Neuronal stem cell (in vitro differentiated cells): ENCODE data around the gene PITPNM3.

Source experiments
- DNase-seq: peaks from one replicate; pipeline ENCODE4 v3.0.0-alpha.2; 2013; ENCODE audit warnings: low spot score
- H2AFZ ChIP-seq: one replicate; pipeline ENCODE4 v1.6.1; 2013; ENCODE audit warnings: mild to moderate bottlenecking, low read length, inconsistent platforms
- H2AK5ac ChIP-seq: 2 replicates; pipeline ENCODE4 v1.6.1; 2013; ENCODE audit warnings: low read depth, mild to moderate bottlenecking, inconsistent platforms, low read length, moderate library complexity, mixed read lengths
- H2BK120ac ChIP-seq: 2 replicates; pipeline ENCODE4 v1.6.1; 2013; ENCODE audit warnings: low read depth, mild to moderate bottlenecking, inconsistent platforms, low read length, moderate library complexity, mixed read lengths
- H2BK12ac ChIP-seq: one replicate; pipeline ENCODE4 v1.6.1; 2013; ENCODE audit warnings: low read length, inconsistent platforms
- H2BK15ac ChIP-seq: 2 replicates; pipeline ENCODE4 v1.6.1; 2013; ENCODE audit warnings: mild to moderate bottlenecking, low read length, inconsistent platforms, mixed read lengths
- H2BK5ac ChIP-seq: one replicate; pipeline ENCODE4 v1.6.1; 2013; ENCODE audit warnings: inconsistent platforms, mild to moderate bottlenecking, low read length, moderate library complexity
- H3K14ac ChIP-seq: one replicate; pipeline ENCODE4 v1.6.1; 2013; ENCODE audit warnings: low read length, inconsistent platforms
- H3K18ac ChIP-seq: 2 replicates; pipeline ENCODE4 v1.6.1; 2013; ENCODE audit warnings: low read length, inconsistent platforms
- H3K23ac ChIP-seq: 2 replicates; pipeline ENCODE4 v1.6.1; 2013; ENCODE audit warnings: low read depth, mild to moderate bottlenecking, mixed read lengths, low read length, inconsistent platforms; ENCODE audit not compliant: poor library complexity
- H3K27ac ChIP-seq: replicated peaks from 3 replicates; pipeline ENCODE4 v1.5.1; 2013; ENCODE audit warnings: low read length, inconsistent platforms
- H3K27me3 ChIP-seq, 3 experiments: 2 replicates each; pipeline ENCODE4 v1.6.1; 2013; ENCODE audit warnings: low read length in 3 of 3, mild to moderate bottlenecking in 2 of 3, inconsistent platforms in 1 of 3, low read depth in 1 of 3, mixed read lengths in 1 of 3, moderate library complexity in 1 of 3; ENCODE audit not compliant: control insufficient read depth in 3 of 3, insufficient read depth in 3 of 3
- H3K36me3 ChIP-seq, 2 donors: replicated peaks in 1 of 2; 2 replicates each; pipeline ENCODE4 v1.6.1; 2013; ENCODE audit warnings: low read length in 2 of 2; ENCODE audit not compliant: control insufficient read depth in 2 of 2, insufficient read depth in 2 of 2
- H3K4ac ChIP-seq: 2 replicates; pipeline ENCODE4 v1.6.1; 2013; ENCODE audit warnings: inconsistent platforms, mild to moderate bottlenecking, low read length, moderate library complexity
- H3K4me1 ChIP-seq, 2 donors: 1 replicate in 1 of 2; 2 replicates in 1 of 2; pipeline ENCODE4 v1.6.1; 2013; ENCODE audit warnings: low read length in 2 of 2, low read depth in 1 of 2; ENCODE audit not compliant: control insufficient read depth in 2 of 2, insufficient read depth in 1 of 2
- H3K4me2 ChIP-seq: one replicate; pipeline ENCODE4 v1.6.1; 2013; ENCODE audit warnings: mild to moderate bottlenecking, low read length, inconsistent platforms; ENCODE audit not compliant: insufficient read depth, poor library complexity, severe bottlenecking
- H3K4me3 ChIP-seq, 2 donors: 2 replicates each; pipeline ENCODE4 v1.5.1; 2013; ENCODE audit warnings: low read length in 2 of 2, mild to moderate bottlenecking in 2 of 2, inconsistent platforms in 1 of 2, moderate library complexity in 1 of 2
- H3K79me1 ChIP-seq: one replicate; pipeline ENCODE4 v1.6.1; 2013; ENCODE audit warnings: low read depth, mild to moderate bottlenecking, inconsistent platforms, low read length, moderate library complexity
- H3K9ac ChIP-seq: one replicate; pipeline ENCODE4 v1.6.1; 2013; ENCODE audit warnings: mild to moderate bottlenecking, low read depth, low read length, inconsistent platforms; ENCODE audit not compliant: poor library complexity
- H3K9me3 ChIP-seq, 2 donors: replicated peaks in 1 of 2; 2 replicates each; pipeline versions ENCODE3 to v1.6.1; 2013; ENCODE audit warnings: low read length in 2 of 2, mild to moderate bottlenecking in 2 of 2, inconsistent platforms in 1 of 2, low read depth in 1 of 2, mixed read lengths in 1 of 2, moderate library complexity in 1 of 2; ENCODE audit not compliant: control insufficient read depth in 2 of 2, insufficient read depth in 1 of 2
- H4K8ac ChIP-seq: one replicate; pipeline ENCODE4 v1.6.1; 2013; ENCODE audit warnings: low read depth, mild to moderate bottlenecking, inconsistent platforms, low read length, moderate library complexity
- H4K91ac ChIP-seq: one replicate; pipeline ENCODE4 v1.6.1; 2013; ENCODE audit warnings: low read length, low read depth, mild to moderate bottlenecking, inconsistent platforms; ENCODE audit not compliant: poor library complexity
- WGBS, 2 donors: extraction: QIAGEN DNeasy Blood & Tissue Kit; methylation state at CpG; one replicate each; pipeline ENCODE4 v1.1.7; 2013; ENCODE audit warnings: missing lambda C conversion rate in 2 of 2, mixed read lengths in 1 of 2; ENCODE audit not compliant: insufficient read length in 2 of 2, insufficient replicate concordance in 1 of 2; ENCODE audit errors: extremely low coverage in 2 of 2; 5-methylcytosine and 5-hydroxymethylcytosine counted together

Gene PITPNM3

DNA sequence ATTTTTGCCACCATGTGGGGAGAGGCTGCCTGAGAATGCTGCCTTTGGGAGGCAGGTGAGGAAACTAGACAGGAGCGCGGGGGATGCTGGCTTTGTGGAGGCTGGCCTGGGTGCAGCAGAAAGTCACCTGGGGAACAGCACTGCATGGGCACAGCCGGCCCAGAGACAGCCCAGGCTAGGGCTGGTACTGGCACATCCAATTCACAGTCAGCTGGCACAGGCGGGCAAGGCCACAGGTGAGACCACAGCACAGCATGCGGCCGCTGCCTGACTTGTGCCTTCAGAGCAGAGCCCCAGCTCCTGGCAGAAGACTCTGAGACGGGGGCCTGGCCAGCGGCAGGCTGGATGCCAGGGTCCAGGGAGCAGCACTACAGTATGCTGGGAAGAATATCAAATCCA lies 16.6 kb upstream of the PITPNM3 start:
- WGBS, 2 donors: no CpG with 5 or more reads among the region's 8 CpGs
- peak overlapping the region; percentile 40 for H2AK5ac ChIP-seq
- peaks cover 11 to 36% of the 10 kb centered on the region in 2 donors for H3K36me3 ChIP-seq
- H3K27ac ChIP-seq: no peak overlapping the region
- peak overlapping the region; percentile 49 for H2BK120ac ChIP-seq
- peaks cover 0 to 13% of the 10 kb centered on the region in 2 donors for H3K9me3 ChIP-seq
- peak overlapping the region; percentile 79 for H2BK12ac ChIP-seq
- no peak overlapping the region for H2BK5ac ChIP-seq
- H3K4me3 ChIP-seq: no peak overlapping the region
- no peak overlapping the region for H3K4ac ChIP-seq
- no peak for DNase-seq
- no peak overlapping the region for H2AFZ ChIP-seq
- no peaks in the 10 kb centered on the region for H3K27me3 ChIP-seq
- peak overlapping the region; percentile 72 for H2BK15ac ChIP-seq
- peak overlapping the region; percentile 73 for H3K18ac ChIP-seq
- H3K4me2 ChIP-seq: no peak overlapping the region
- H3K79me1 ChIP-seq: no peaks in the 10 kb centered on the region
- no peak overlapping the region for H3K23ac ChIP-seq
- peaks cover 14 to 25% of the 10 kb centered on the region in 2 donors for H3K4me1 ChIP-seq
- no peak overlapping the region for H4K8ac ChIP-seq
- H4K91ac ChIP-seq: peak overlapping the region; percentile 35
- no peak overlapping the region for H3K9ac ChIP-seq
- peak overlapping the region; percentile 59 for H3K14ac ChIP-seq

DNA sequence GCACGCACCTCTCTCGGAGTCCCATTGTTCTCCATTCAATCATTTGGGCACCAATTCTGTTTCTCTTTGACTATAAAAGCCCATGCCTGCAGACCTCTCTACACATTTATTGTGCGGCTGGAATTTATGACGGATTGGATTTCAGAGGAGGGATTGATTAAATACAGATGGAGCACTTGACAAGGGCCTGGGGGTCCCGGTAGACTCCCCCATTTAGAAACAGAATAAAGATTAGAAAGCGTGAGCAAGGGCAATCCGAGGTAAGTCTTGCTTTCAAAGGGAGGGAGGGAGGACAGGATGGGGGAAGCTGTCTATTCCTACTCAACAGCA lies 15.1 kb upstream of the PITPNM3 start:
- Histone ChIP-seq H4K91ac (no peak overlapping the region), H2AFZ (no peak overlapping the region), H3K9ac (no peak overlapping the region), H3K4ac (no peak overlapping the region), H3K9me3 (no peaks in the 10 kb centered on the region), H2BK12ac (no peak overlapping the region), H2BK15ac (no peak overlapping the region), H3K27ac (no peak overlapping the region), H2BK5ac (no peak overlapping the region), H4K8ac (no peak overlapping the region), H3K4me2 (no peak overlapping the region), H3K14ac (no peak overlapping the region), H2AK5ac (peak overlapping the region; percentile 67), H3K18ac (peak overlapping the region; percentile 92), H3K36me3 (peaks cover 3 to 20% of the 10 kb centered on the region in 2 donors), H2BK120ac (no peak overlapping the region), H3K79me1 (no peaks in the 10 kb centered on the region), H3K23ac (no peak overlapping the region), H3K4me3 (no peak overlapping the region), H3K27me3 (no peaks in the 10 kb centered on the region), H3K4me1 (peaks cover 14 to 25% of the 10 kb centered on the region in 2 donors)
- no CpG with 5 or more reads among the region's 7 CpGs for WGBS, 2 donors
- no peak for DNase-seq

DNA sequence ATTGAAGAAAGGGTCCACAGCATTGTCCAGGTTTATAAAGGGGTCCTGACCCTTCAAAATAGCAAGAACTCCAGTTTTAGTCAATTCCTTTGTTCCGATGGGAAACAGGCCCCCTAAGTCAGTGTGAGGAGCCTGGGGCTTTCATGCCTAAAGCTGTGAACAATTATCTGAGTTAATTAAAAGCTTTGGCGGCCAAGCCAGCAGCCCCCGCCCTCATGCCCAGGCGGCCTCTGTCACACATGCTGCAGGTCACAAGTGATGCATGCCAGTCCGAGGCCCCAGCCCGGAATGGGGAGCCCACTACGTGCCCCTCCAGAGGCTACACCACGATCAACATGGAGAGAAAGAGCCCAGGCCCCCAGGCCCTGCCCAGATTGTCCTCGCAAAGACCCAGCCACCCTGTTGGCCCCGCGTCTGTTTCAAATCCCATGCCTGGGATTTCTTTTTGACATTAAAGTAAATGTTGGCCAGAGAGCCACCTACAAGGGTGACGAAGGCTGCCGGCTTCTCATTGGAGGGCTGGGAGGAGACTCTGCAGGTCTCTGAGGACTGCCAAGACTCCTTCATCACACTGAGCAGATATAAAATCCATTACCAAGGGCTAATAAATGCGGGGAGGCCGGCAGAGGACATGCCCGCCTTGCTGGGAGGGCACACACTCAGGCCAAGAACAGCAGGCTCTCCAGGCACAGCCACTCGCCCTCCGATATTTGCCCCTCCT lies 14.5 kb upstream of the PITPNM3 start:
- Histone ChIP-seq H2BK120ac (no peak overlapping the region), H3K27me3 (no peaks in the 10 kb centered on the region), H3K79me1 (no peaks in the 10 kb centered on the region), H3K23ac (no peak overlapping the region), H3K14ac (no peak overlapping the region), H3K36me3 (peaks cover 3 to 17% of the 10 kb centered on the region in 2 donors), H3K9ac (no peak overlapping the region), H3K18ac (peak overlapping the region; percentile 92), H2BK5ac (no peak overlapping the region), H3K4me2 (no peak overlapping the region), H2BK15ac (no peak overlapping the region), H3K4me3 (no peak overlapping the region), H2BK12ac (peak overlapping the region; percentile 4), H4K91ac (no peak overlapping the region), H3K4ac (no peak overlapping the region), H4K8ac (no peak overlapping the region), H2AK5ac (peak overlapping the region; percentile 67), H3K9me3 (no peaks in the 10 kb centered on the region), H2AFZ (no peak overlapping the region), H3K27ac (peak overlapping the region; percentile 37), H3K4me1 (peaks cover 12 to 25% of the 10 kb centered on the region in 2 donors)
- DNase-seq: peak; percentile 76
- no CpG with 5 or more reads among the region's 18 CpGs for WGBS, 2 donors

DNA sequence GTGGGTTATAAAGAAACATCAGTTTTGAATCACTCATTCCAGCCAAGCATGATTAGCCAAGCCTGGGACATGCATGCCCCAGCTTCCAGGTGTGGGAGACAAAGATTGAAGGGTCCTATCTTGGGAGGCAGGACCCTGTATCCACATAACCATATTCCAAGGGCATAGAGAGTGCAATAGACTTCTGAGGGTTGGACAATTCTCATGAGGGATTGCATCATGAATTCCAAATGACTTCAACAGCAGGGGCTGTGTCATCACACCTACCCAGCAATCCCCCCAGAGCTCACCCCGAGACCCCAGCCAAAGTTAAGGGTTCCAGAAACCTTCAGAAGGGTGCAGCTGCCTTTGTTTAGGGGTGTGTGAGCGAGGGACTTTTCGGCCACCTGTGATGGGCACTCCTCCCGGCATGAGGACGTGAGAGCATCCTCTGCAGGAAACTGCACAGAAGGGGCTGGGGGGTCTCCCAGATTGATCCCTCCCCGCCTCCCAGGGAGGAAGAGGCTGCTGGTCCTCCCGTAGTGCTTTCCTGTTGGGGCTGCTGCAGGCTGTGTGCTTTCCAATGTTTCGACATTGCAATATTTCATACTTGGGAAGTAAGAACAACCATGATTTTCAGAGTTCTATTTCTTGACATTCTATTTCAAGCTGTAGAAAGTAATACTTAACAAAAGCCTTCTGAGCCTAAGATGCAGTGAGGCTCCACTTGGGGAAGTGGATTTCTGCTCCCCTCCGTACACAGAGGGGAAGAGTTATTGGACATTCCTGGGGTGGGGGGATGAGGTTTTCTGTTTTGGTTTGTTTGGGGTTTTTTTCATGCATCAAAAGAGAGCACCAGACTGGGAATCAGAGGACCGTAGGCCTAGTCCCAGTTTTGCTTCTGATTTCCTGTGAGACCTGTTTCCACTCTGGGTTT lies 13.3 kb upstream of the PITPNM3 start:
- no peak overlapping the region for H3K14ac ChIP-seq
- no peak overlapping the region for H2AFZ ChIP-seq
- no peak overlapping the region for H3K27ac ChIP-seq
- no peaks in the 10 kb centered on the region for H3K79me1 ChIP-seq
- H2BK15ac ChIP-seq: no peak overlapping the region
- WGBS, 2 donors: no CpG with 5 or more reads among the region's 10 CpGs
- peak overlapping the region; percentile 16 for H3K18ac ChIP-seq
- no peak for DNase-seq
- no peaks in the 10 kb centered on the region for H3K9me3 ChIP-seq
- H2BK12ac ChIP-seq: no peak overlapping the region
- H2BK120ac ChIP-seq: no peak overlapping the region
- no peak overlapping the region for H3K4ac ChIP-seq
- H4K91ac ChIP-seq: no peak overlapping the region
- H3K36me3 ChIP-seq: peaks cover 3 to 16% of the 10 kb centered on the region in 2 donors
- no peak overlapping the region for H3K9ac ChIP-seq
- no peak overlapping the region for H3K23ac ChIP-seq
- H3K4me1 ChIP-seq: peaks cover 0 to 15% of the 10 kb centered on the region in 2 donors
- H3K4me2 ChIP-seq: no peak overlapping the region
- no peak overlapping the region for H2BK5ac ChIP-seq
- H4K8ac ChIP-seq: no peak overlapping the region
- no peak overlapping the region for H2AK5ac ChIP-seq
- H3K4me3 ChIP-seq: peak overlapping the region in 1 of 2 donors; percentile 13
- no peaks in the 10 kb centered on the region for H3K27me3 ChIP-seq
